Measurements from ENCODE around the gene MND1. TPM values are rescaled to one million over a fixed set of nuclear protein-coding genes. Genes with fewer than 3 reads are reported as not detected.

The MND1 gene
- total RNA-seq, 1 experiment from 2014 or later = 19.3 TPM

Other genes starting within 250 kb of the MND1 start
- 11.7 and 22.4 TPM in 2 replicates for gene TRIM2, start 140.2 kb upstream of the MND1 start, total RNA-seq (2014; rRNA removed; shearing (Covaris generic))
- 5.4 and 12.7 TPM in 2 replicates for gene TMEM131L, start 121.7 kb downstream of the MND1 start, total RNA-seq (2014; rRNA removed; shearing (Covaris generic))